Suppressor macrophage (primary cell): ENCODE measurements around the gene MFN1.

Source experiments
- DNase-seq, 4 experiments: peaks; one replicate each; pipeline ENCODE4 v3.0.0-alpha.2; 2020 to 2022

MFN1 gene

DNA sequence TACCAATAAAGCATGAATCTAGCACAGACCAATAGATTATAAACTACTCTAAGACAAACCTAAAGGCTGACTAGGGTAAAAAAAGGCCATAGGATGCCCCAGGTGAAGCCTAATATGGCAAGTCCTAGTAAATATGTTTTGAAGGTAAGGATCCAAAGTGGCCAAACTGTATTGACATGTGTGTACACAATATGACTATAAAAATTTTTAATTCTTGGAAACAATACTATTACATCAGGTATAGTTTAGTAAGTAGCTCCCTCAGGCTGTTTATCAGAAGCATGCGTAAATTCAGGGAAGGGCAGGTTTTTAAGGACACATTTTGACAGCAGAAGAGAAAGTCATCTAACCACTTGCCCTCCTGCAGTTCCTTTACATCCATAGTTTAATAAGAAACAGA is 84.9 kb downstream of the MFN1 start:
- DNase-seq = peak in 1 of 4 experiments; percentile 19

DNA sequence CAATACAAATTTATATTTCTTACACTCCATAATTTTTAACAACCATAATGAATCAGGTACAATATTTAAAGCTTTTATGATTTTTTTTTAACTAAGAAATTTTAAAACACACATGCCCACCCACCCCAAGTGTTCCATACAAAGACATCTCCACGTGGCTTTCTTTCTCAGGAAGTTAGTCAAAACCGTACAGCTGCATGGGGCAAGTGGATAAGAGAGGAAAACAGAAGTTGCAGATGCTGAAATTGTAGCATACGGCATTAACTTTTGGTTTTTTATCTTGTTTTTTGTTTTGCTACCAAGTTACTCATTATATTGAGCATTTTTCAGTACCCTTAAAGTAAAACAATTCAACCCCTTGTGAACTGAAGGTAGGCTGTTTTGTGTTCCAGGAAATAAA is 89.0 kb downstream of the MFN1 start:
- peak; percentile 47 to 80 (median 62) for DNase-seq

DNA sequence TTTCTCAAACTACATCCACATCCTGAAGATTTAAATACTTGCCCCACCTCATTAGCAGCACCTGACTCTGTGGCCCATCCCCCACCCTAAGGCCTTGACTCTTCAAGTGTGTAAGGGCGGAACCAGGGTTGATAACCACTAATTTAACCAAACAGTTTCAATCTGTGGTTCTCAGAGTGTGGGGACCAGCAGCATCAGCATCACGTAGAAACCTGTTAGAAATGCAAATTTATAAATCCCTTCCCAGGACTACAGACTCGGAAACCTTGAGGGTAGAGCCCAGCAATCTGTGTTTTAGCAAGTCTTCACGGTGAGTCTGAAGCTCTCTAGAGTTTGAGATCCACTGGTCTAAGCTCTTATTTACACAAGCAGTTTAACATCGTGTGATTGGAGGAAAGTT is 91.3 kb downstream of the MFN1 start:
- DNase-seq = peak in 1 of 4 experiments; percentile 38
